Fibroblast of the aortic adventitia (primary cell): ENCODE measurements around the gene CASP14. TPM values are rescaled to one million over a fixed set of nuclear protein-coding genes. Genes with fewer than 3 reads are reported as not detected.

Source experiments
- DNase-seq: peaks from one replicate; pipeline ENCODE4 v3.0.0-alpha.2; 2010; ENCODE audit warnings: low read depth
- H3K4me3 ChIP-seq: 2 replicates; pipeline ENCODE4 v1.5.1; 2011; ENCODE audit warnings: low read depth, mild to moderate bottlenecking, control low read depth, low read length, moderate library complexity
- CTCF ChIP-seq: IDR thresholded peaks from 2 replicates; pipeline ENCODE4 v1.5.1; 2011; ENCODE audit warnings: mild to moderate bottlenecking, low read length, control low read depth, inconsistent platforms; ENCODE audit not compliant: insufficient read depth
- total RNA-seq: library from RNA; depleted of rRNA; stranded (reverse); fragments of >200 nt; gene quantifications from 2 replicates; pipeline ENCODE4 v1.2.3, GENCODE V29; 2012; ENCODE audit warnings: low replicate concordance

Gene CASP14
- total RNA-seq, 1 donor = not detected

- no peak overlapping the region for H3K4me3 ChIP-seq
- no peak for DNase-seq
- no peak for TF ChIP-seq CTCF
Observed at GRCh38 chr19:15021286-15022007, 27.8 kb upstream of the CASP14 start.

- no peak for DNase-seq
- no peak for TF ChIP-seq CTCF
- no peak overlapping the region for H3K4me3 ChIP-seq
Observed at GRCh38 chr19:15022752-15023151, 26.5 kb upstream of the CASP14 start.

GRCh38 chr19:15025217-15025616 is 24.1 kb upstream of the CASP14 start:
- H3K4me3 ChIP-seq = no peak overlapping the region
- no peak for TF ChIP-seq CTCF
- no peak for DNase-seq

GRCh38 chr19:15028490-15028889 is 20.8 kb upstream of the CASP14 start:
- H3K4me3 ChIP-seq = no peak overlapping the region
- no peak for DNase-seq
- no peak for TF ChIP-seq CTCF

GRCh38 chr19:15031675-15032074 is 17.6 kb upstream of the CASP14 start:
- DNase-seq = no peak
- no peak for TF ChIP-seq CTCF
- H3K4me3 ChIP-seq = no peak overlapping the region

- H3K4me3 ChIP-seq = no peak overlapping the region
- TF ChIP-seq CTCF = no peak
- DNase-seq = no peak
Observed at GRCh38 chr19:15035795-15036311, 13.4 kb upstream of the CASP14 start.

GRCh38 chr19:15037586-15037985 is 11.7 kb upstream of the CASP14 start:
- no peak for TF ChIP-seq CTCF
- no peak overlapping the region for H3K4me3 ChIP-seq
- no peak for DNase-seq
